Activated CD4-positive, CD25-positive, alpha-beta regulatory T cell treated with anti-CD3 and anti-CD28 coated beads, Interleukin-2, amount 50 U/mL, for 16 hours (primary cell): Measurements from ENCODE around the gene SAP30.

Source experiments
- DNase-seq: peaks from one replicate; pipeline ENCODE4 v3.0.0-alpha.2; 2020; ENCODE audit warnings: low read depth, low spot score

The SAP30 gene, protein sequence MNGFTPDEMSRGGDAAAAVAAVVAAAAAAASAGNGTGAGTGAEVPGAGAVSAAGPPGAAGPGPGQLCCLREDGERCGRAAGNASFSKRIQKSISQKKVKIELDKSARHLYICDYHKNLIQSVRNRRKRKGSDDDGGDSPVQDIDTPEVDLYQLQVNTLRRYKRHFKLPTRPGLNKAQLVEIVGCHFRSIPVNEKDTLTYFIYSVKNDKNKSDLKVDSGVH

GRCh38 chr4:173370477-173371291 lies at the start of gene SAP30:
Gene SAP30 (plus strand): TSS chr4:173370954. CDS start chr4:173371183, 229 bp downstream.
- DNase-seq = peak; percentile 96

GRCh38 chr4:173325007-173325736 lies 45.6 kb upstream of the SAP30 start:
- DNase-seq = no peak

GRCh38 chr4:173328236-173328901 lies 42.4 kb upstream of the SAP30 start:
- no peak for DNase-seq

DNA sequence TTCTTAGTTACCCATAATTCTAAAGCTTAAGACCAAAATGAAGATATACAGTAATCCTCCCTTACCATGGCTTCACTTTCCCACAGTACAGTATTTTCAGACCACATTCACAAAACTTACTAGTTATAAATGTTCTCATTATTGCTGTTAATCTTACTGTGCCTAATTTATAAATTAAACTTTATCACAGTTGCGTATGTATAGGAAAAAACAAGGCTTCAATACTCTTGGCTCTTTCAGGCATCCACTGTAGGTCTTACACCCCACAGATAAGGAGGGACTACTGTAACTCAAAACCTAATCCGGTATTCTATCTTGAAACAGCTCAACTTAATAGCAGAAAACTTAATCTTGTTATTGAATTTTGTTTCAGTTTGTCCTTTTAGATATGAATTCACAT lies 40.2 kb upstream of the SAP30 start:
- no peak for DNase-seq

DNA sequence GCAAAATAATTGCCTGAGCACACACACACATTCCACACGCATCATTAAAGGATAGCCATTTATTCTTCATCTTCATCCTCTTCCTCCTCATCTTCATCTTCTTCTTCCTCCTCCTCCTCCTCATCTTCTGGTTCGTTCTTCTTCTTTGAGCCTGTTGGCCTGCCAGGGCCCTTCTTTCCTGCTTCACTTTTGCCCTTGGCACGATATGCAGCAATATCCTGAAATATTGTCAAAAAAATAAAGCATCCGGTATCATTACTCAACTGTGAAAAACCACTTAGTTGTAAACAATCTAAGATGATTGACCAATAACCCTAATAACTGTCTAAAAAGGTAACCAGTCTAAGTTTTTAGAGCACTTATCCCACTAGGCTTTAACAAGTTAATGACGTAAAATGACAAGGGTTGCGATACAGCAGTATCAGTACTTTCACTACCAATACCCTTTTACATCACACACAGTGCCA lies 38.7 kb upstream of the SAP30 start:
- DNase-seq = no peak

- DNase-seq = no peak
Measured at GRCh38 chr4:173332963-173333657, 37.6 kb upstream of the SAP30 start.

GRCh38 chr4:173333658-173334084 lies 37.1 kb upstream of the SAP30 start:
- peak; percentile 7 for DNase-seq

DNA sequence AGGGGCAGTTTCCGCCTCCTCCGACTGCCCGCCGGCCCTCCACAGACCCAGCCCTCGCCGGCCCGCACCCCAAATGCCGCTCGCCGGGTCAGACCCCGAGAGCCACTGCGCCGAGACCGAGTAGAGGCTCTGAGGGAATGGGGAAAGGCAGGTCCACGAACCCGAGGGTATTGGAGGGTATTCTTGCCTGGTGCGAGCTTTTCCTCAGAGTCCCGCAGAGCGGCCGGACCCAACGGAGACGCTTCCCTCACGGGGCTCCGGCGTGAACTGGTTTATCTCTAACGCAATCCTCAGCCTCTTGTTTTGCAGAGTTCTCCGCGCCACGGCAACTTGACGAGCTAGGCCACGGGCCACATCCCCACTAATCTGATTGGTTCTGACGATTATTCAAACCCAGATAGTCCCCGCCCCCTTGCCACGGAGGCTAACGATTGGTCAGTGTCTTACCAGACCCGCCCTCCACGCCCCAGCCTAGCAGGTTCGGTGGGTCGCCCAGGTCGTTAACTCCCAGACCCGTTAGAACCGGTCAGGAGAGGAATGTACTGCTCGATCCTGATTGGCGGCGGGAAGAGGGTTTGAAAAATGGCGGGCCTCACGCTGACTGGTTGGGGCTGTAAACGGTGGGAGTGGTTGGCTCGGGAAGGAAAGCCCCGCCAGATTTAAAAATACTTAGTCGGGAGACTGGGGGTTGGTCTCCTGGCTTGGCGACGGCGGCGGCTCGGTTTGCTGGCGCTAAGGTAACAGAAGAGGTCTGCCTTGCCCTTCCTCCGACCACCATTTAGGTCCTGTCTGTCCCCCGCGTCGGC lies 36.5 kb upstream of the SAP30 start, which contains the start of gene HMGB2:
TSS of gene HMGB2 (minus strand) at position 274 of the 806 bp plus-strand sequence. CDS start 709 bp downstream, outside the sequence.
- DNase-seq = peak; percentile 100

GRCh38 chr4:173334891-173335752 lies 35.6 kb upstream of the SAP30 start:
- no peak for DNase-seq

GRCh38 chr4:173337463-173337862 lies 33.3 kb upstream of the SAP30 start:
- no peak for DNase-seq

- DNase-seq = no peak
Measured at GRCh38 chr4:173343832-173344397, 26.8 kb upstream of the SAP30 start.

GRCh38 chr4:173345648-173346047 lies 25.1 kb upstream of the SAP30 start:
- no peak for DNase-seq

DNA sequence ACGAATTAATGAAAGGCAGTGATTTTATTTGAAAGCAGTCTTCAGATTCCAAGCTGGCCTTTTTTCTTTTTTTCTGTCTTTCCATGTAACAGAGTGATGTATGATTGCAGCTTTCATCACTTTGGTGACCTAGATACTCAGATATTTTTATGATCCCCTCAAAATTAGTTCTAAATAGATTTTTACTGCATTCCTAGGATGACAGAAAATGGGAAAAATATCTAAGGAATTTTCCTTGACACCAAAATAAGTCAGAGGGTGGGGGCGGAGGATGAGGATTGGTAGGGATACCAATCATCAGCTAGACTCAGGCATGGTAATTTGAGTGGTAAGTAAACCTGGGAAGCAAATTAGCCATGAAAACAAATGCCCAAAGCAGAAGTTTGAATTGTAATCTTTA lies 24.7 kb upstream of the SAP30 start:
- DNase-seq = no peak

DNA sequence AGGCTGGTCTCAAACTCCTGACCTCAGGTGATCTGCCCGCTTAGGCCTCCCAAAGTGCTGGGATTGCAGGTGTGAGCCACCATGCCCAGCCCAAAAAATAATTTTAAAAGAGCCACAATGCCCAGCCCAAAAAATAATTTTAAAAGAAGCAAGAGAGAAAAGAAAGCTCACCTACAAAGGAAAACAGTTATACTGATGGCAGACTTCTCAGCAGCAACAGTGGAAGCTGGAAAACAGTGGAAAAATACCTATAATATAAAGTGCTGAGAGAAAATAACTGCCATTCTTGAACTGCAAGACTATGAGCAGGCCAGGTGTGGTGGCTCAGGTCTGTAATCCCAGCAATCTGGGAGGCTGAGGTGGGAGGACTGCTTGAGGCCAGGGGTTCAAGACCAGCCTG lies 23.3 kb upstream of the SAP30 start:
- DNase-seq = no peak

- no peak for DNase-seq
Measured at GRCh38 chr4:173357939-173358338, 12.8 kb upstream of the SAP30 start.

DNA sequence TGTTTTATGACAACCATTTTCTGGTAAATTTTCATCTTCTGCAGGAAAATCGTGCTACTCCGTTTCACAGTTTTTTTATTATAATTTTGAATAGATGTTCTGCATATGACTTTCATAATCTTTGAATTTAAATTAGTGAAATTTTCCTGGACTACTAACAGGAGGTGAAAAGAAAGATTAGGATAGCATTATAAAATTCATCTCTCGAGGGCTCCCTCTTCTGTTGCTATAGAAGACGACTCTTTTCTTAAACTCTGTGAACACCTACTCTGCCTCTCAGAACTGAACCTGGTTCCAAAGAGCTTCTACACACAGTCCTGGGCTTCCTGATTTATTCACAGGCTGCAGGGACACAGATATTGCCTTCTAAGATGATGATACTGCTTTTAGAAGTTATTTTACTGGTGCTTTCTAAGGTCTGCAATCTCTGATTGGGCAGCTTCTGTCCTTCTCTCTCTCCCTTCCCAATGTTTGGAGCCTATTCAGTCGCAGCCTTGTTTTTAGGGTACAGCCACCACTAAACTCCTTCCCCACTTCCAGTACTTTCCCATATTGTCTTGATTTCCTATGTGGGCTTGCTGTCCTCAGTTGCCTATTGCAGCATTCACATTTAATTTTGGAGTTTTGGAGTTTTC lies 10.1 kb upstream of the SAP30 start:
- DNase-seq = no peak

- DNase-seq = no peak
Measured at GRCh38 chr4:173362666-173363065, 8.1 kb upstream of the SAP30 start.

- DNase-seq = no peak
Measured at GRCh38 chr4:173365359-173365996, 5.3 kb upstream of the SAP30 start.
